ENCODE data around the gene ERICH2. TPM values are rescaled to one million over a fixed set of nuclear protein-coding genes. Genes with fewer than 3 reads are reported as not detected.

Gene ERICH2
- total RNA-seq, 2 donors from 2014 or later, result 9.6 to 18.3 TPM

- no peak overlapping the region for H3K27ac Mint-ChIP-seq
- no peaks in the 10 kb centered on the region for H3K9me3 Mint-ChIP-seq
- peaks cover 35% of the 10 kb centered on the region for H3K27me3 ChIP-seq (ENCODE audit: control insufficient read depth, insufficient read depth, low read length, poor library complexity, severe bottlenecking)
- no peaks in the 10 kb centered on the region for H3K9me3 ChIP-seq (ENCODE audit: control insufficient read depth, low read length)
- H3K36me3 Mint-ChIP-seq (ENCODE audit: low read depth), result no peaks in the 10 kb centered on the region
- WGBS, 2 experiments (ENCODE audit: insufficient coverage in 1 of 2, insufficient read length in 1 of 2), result 0 to 3% methylated on average over 11 to 14 of the region's 14 CpGs
- TF ChIP-seq CTCF (conservative IDR thresholded peaks at IDR 0.05), result peak; percentile 89
- peak overlapping the region; percentile 78 for H3K4me3 ChIP-seq (ENCODE audit: low read length)
- H3K9ac ChIP-seq (ENCODE audit: extremely low read depth, low read length, poor library complexity, severe bottlenecking), result no peak overlapping the region
- H3K27me3 Mint-ChIP-seq (ENCODE audit: insufficient read depth), result peaks cover 41% of the 10 kb centered on the region
- H3K4me1 Mint-ChIP-seq, result peaks cover 31% of the 10 kb centered on the region
- peak overlapping the region; percentile 70 for H3K4me3 Mint-ChIP-seq
- H3K36me3 ChIP-seq (ENCODE audit: control insufficient read depth, insufficient read depth, low read length), result no peaks in the 10 kb centered on the region
- DNase-seq, result peak; percentile 75
- no peak overlapping the region for H3K27ac ChIP-seq (ENCODE audit: low read depth, low read length)
- H3K4me1 ChIP-seq (ENCODE audit: control insufficient read depth, insufficient read depth, low read length), result peaks cover 4% of the 10 kb centered on the region
Measured at GRCh38 chr2:170812710-170813600, 42.8 kb downstream of the ERICH2 start.

- Mint-ChIP-seq H3K4me3 (peak overlapping the region; percentile 70), H3K27me3 (ENCODE audit: insufficient read depth) (peaks cover 50% of the 10 kb centered on the region), H3K36me3 (ENCODE audit: low read depth) (no peaks in the 10 kb centered on the region), H3K9me3 (no peaks in the 10 kb centered on the region), H3K27ac (no peak overlapping the region), H3K4me1 (peaks cover 34% of the 10 kb centered on the region)
- Histone ChIP-seq H3K4me3 (ENCODE audit: low read length) (peak overlapping the region; percentile 78), H3K4me1 (ENCODE audit: control insufficient read depth, insufficient read depth, low read length) (peaks cover 4% of the 10 kb centered on the region), H3K27me3 (ENCODE audit: control insufficient read depth, insufficient read depth, low read length, poor library complexity, severe bottlenecking) (peaks cover 41% of the 10 kb centered on the region), H3K9ac (ENCODE audit: extremely low read depth, low read length, poor library complexity, severe bottlenecking) (no peak overlapping the region), H3K9me3 (ENCODE audit: control insufficient read depth, low read length) (no peaks in the 10 kb centered on the region), H3K36me3 (ENCODE audit: control insufficient read depth, insufficient read depth, low read length) (no peaks in the 10 kb centered on the region), H3K27ac (ENCODE audit: low read depth, low read length) (no peak overlapping the region)
- DNase-seq, result peak; percentile 95
- WGBS, 2 experiments (ENCODE audit: insufficient coverage in 1 of 2, insufficient read length in 1 of 2), result 1 to 4% methylated on average over 23 to 39 of the region's 41 CpGs
- no peak for TF ChIP-seq CTCF (conservative IDR thresholded peaks at IDR 0.05)
Measured at GRCh38 chr2:170813611-170814532, 43.7 kb downstream of the ERICH2 start.

- no peaks in the 10 kb centered on the region for H3K36me3 ChIP-seq (ENCODE audit: control insufficient read depth, insufficient read depth, low read length)
- no peak for TF ChIP-seq CTCF (conservative IDR thresholded peaks at IDR 0.05)
- no peaks in the 10 kb centered on the region for H3K9me3 ChIP-seq (ENCODE audit: control insufficient read depth, low read length)
- H3K4me1 ChIP-seq (ENCODE audit: control insufficient read depth, insufficient read depth, low read length), result peaks cover 4% of the 10 kb centered on the region
- WGBS, 2 experiments (ENCODE audit: insufficient coverage in 1 of 2, insufficient read length in 1 of 2), result 39 to 46% methylated on average over 20 to 30 of the region's 31 CpGs
- Mint-ChIP-seq H3K4me1 (peaks cover 31% of the 10 kb centered on the region), H3K9me3 (no peaks in the 10 kb centered on the region), H3K27ac (no peak overlapping the region), H3K36me3 (ENCODE audit: low read depth) (no peaks in the 10 kb centered on the region), H3K4me3 (peak overlapping the region; percentile 70), H3K27me3 (ENCODE audit: insufficient read depth) (peaks cover 58% of the 10 kb centered on the region)
- peak; percentile 86 for DNase-seq
- H3K4me3 ChIP-seq (ENCODE audit: low read length), result no peak overlapping the region
- H3K27me3 ChIP-seq (ENCODE audit: control insufficient read depth, insufficient read depth, low read length, poor library complexity, severe bottlenecking), result peaks cover 49% of the 10 kb centered on the region
- no peak overlapping the region for H3K9ac ChIP-seq (ENCODE audit: extremely low read depth, low read length, poor library complexity, severe bottlenecking)
- no peak overlapping the region for H3K27ac ChIP-seq (ENCODE audit: low read depth, low read length)
Measured at GRCh38 chr2:170814533-170815230, 44.5 kb downstream of the ERICH2 start.

Measured in endodermal cell (in vitro differentiated cells).